Measurements from ENCODE around the gene GPR65. TPM values are rescaled to one million over a fixed set of nuclear protein-coding genes. Genes with fewer than 3 reads are reported as not detected.
A peak's percentile ranks its signal among the peaks of the same experiment; 100 is the strongest.
"Not testable (repeated sequence)": the region's sequence is repeated elsewhere in the genome, so short reads cannot be mapped to it uniquely, and the experiment has no call there.

The GPR65 gene
- polyA plus RNA-seq, 6 donors from 2014 or later, result 14.2 to 32.3 (median 18.8) TPM

DNA sequence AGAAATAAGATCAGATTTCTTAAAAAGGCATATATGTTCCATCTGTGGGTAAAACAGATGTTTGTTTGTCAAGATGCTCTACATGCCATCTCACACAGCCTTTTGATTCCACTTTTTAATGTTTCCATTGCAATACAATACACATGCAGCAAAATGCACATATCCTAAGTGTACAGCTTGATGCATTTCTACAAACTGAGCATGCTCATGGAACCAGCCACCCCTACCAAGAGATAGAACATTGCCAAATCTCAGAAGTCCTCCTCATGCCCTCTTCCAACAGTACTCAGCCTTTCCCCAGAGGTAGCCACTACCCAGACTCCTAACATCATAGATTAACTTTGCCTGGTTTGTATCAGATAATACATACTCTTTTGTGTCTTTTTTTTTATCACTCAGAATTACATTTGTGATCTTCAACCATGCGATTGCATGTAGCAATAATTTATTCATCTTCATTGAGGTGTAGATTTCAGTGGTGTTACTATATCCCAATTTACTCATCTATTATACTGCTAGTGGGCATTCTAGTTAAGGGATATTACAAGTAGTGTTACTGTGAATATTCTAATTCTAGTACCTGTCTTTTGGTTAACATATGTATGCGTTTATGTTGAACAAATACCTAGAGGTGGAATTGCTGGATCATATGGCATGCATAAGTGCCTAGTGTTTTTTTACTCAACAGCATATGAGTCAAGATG, 3.3 kb downstream of the GPR65 start:
- peaks cover 55 to 72% (median 68%) of the 10 kb centered on the region in 3 donors for H3K4me1 Mint-ChIP-seq
- DNase-seq (no peak), ATAC-seq (ENCODE audit: low read depth in 2 of 2) (no peak)
- no peaks in the 10 kb centered on the region for H3K9me3 Mint-ChIP-seq
- H3K36me3 Mint-ChIP-seq, result peaks cover 0 to 7% of the 10 kb centered on the region in 2 donors
- H3K27ac Mint-ChIP-seq, result peak overlapping the region; percentile 3 to 96 (median 91)
- H3K27me3 Mint-ChIP-seq, result no peaks in the 10 kb centered on the region
- H3K4me3 Mint-ChIP-seq, result peak overlapping the region in 7 of 8 donors; percentile 7 to 90 (median 67)

- Mint-ChIP-seq H3K9me3 (no peaks in the 10 kb centered on the region), H3K36me3 (peaks cover 0 to 7% of the 10 kb centered on the region in 2 donors), H3K27ac (peak overlapping the region; percentile 60 to 97 (median 84)), H3K4me1 (peaks cover 60 to 73% (median 69%) of the 10 kb centered on the region in 3 donors), H3K4me3 (peak overlapping the region in 3 of 8 donors; percentile 4 to 15 (median 14)), H3K27me3 (no peaks in the 10 kb centered on the region)
- no peak for DNase-seq
- no peak for ATAC-seq (ENCODE audit: low read depth in 2 of 2)
Observed at GRCh38 chr14:88009486-88009885, 4.6 kb downstream of the GPR65 start.

DNA sequence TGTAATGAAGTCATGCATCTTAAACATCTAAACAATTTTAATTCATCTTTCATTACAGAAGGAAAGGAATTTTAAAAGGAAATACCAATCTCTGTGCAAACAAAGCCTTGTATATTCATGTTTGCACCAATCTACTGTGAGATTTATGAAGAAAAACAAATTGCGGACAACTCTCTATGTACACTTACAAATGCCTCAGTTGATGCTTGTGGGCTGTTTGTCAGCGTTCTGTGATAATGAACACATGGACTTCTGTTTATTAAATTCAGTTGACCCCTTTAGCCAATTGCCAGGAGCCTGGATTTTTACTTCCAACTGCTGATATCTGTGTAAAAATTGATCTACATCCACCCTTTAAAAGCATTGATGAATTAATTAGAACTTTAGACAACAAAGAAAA, 5.4 kb downstream of the GPR65 start:
- peaks cover 0 to 7% of the 10 kb centered on the region in 2 donors for H3K36me3 Mint-ChIP-seq
- H3K4me3 Mint-ChIP-seq, result no peak overlapping the region
- DNase-seq (no peak), ATAC-seq (ENCODE audit: low read depth in 2 of 2) (no peak)
- H3K4me1 Mint-ChIP-seq, result peaks cover 53 to 69% (median 66%) of the 10 kb centered on the region in 3 donors
- H3K27me3 Mint-ChIP-seq, result no peaks in the 10 kb centered on the region
- H3K9me3 Mint-ChIP-seq, result no peaks in the 10 kb centered on the region
- H3K27ac Mint-ChIP-seq, result peak overlapping the region; percentile 43 to 82 (median 74)

DNA sequence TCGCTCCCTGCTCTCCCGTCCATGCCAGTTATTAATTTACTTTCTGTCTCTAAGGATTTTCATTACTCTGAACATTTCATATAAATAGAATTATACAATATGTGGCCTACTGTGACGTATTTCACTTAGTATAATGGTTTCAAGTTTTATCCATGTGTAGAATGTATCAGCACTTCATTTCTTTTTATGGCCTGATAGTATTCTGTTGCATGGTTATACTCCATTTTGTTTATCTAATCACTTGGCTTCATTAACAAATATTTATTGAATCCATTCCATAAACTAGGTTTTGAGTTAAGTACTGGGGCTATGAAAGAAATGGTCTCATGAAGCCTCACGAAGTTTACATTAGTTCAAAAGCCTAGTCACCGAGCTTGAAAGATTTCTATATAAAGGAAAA, 7.6 kb downstream of the GPR65 start:
- Mint-ChIP-seq H3K36me3 (peaks cover 8 to 15% of the 10 kb centered on the region in 2 donors), H3K4me3 (no peak overlapping the region), H3K27ac (peak overlapping the region in 3 of 6 donors; percentile 25 to 88 (median 70))

DNA sequence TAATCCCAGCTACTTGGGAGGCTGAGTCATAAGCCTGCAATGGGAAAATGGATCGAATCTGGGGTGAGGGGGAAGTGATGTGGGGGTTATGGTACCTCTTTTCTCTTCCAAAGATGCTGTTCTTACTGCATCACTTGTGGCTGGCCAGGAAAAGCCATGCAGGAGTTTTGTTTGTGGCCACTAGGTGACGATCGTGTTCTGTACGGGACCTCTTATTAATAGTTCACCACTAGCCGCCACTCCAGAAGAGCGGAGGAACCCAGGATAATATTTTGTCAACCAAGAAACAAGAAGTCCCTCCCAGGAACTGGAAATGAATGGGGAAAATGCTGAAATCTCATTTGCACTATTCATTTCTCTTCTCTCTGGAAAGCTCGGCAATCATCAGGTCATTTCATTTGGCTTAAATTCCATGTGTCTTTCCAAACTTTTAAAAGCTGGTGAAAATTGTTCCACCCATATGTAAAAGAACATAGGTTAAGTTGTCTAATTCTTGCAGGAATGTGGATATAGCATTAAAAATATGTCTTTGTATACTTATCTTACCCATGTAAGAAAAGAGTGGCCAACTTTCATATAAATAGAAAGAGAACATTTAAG, 8.9 kb downstream of the GPR65 start:
- Mint-ChIP-seq H3K27me3 (no peaks in the 10 kb centered on the region), H3K27ac (peak overlapping the region in 5 of 6 donors; percentile 12 to 85 (median 27)), H3K9me3 (no peaks in the 10 kb centered on the region), H3K4me1 (peaks cover 34 to 56% (median 54%) of the 10 kb centered on the region in 3 donors), H3K4me3 (peak overlapping the region in 1 of 8 donors; percentile 45), H3K36me3 (peaks cover 8 to 21% of the 10 kb centered on the region in 2 donors)
- DNase-seq, result peak; percentile 49
- peak; percentile 87 to 94 for ATAC-seq (ENCODE audit: low read depth in 2 of 2)

More for the DNA sequence above, 7.6 kb downstream of the GPR65 start:
- DNase-seq (no peak), ATAC-seq (ENCODE audit: low read depth in 2 of 2) (no peak)
- H3K4me1 Mint-ChIP-seq, result peaks cover 43 to 62% (median 57%) of the 10 kb centered on the region in 3 donors
- no peaks in the 10 kb centered on the region for H3K27me3 Mint-ChIP-seq
- no peaks in the 10 kb centered on the region for H3K9me3 Mint-ChIP-seq

- peak overlapping the region in 1 of 6 donors; percentile 85 for H3K27ac Mint-ChIP-seq
- no peaks in the 10 kb centered on the region for H3K27me3 Mint-ChIP-seq
- no peak overlapping the region for H3K4me3 Mint-ChIP-seq
- DNase-seq (no peak), ATAC-seq (ENCODE audit: low read depth in 2 of 2) (no peak)
- H3K9me3 Mint-ChIP-seq, result peaks cover 0 to 5% (median 0%) of the 10 kb centered on the region in 7 donors
- peaks cover 8 to 13% of the 10 kb centered on the region in 2 donors for H3K36me3 Mint-ChIP-seq
- peaks cover 27 to 36% (median 28%) of the 10 kb centered on the region in 3 donors for H3K4me1 Mint-ChIP-seq
Observed at GRCh38 chr14:88016768-88017167, 11.8 kb downstream of the GPR65 start.

DNA sequence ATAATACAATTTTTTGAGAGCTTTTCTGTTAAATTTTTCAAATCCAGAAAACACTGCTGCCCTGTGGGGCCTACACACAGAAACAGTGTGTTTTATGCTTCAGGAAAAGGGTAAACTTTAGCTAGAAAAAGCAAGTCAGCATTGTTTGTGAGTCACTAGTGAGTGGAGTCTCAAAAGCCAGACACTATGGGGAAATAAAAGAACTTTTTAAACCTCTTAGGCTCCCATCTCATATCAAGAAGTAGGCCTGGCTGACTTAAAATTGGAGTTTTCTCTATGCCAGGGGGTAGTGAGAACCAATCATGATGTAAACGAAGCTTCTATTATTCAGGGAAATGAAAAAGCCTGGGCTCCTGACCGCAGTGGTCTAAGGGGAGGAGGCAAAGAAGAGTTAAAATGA, 12.6 kb downstream of the GPR65 start:
- no peak overlapping the region for H3K27ac Mint-ChIP-seq
- H3K4me1 Mint-ChIP-seq, result peaks cover 26 to 33% (median 28%) of the 10 kb centered on the region in 3 donors

DNA sequence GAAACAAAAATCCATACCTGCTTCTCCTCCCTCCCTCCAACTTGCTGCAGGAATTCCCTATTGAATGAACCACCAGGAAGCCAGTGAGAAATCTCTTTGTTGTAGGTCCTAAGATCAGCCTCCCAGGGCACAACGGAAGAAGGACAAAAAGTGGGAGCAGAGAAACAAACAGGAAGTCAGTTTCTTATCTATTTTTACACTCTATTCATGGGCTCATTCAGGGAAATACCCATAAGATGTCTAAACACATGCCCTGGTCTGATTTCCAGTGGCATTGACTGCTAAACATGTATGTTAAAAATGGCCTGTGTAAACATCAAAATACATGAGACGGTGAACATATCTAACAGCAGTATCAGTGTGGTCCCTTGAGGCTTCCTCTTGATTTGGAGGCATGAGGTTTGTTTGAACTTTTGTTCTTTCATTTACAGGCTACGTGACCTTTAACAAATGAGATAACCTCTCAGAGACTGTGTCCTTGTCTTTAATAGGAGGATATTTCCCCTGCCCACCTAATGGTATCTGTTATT, 18.8 kb downstream of the GPR65 start:
- Mint-ChIP-seq H3K9me3 (peaks cover 0 to 5% (median 0%) of the 10 kb centered on the region in 7 donors), H3K36me3 (no peaks in the 10 kb centered on the region), H3K4me3 (peak overlapping the region in 2 of 8 donors; percentile 13 to 32), H3K27ac (peak overlapping the region in 3 of 6 donors; percentile 3 to 59 (median 17)), H3K27me3 (no peaks in the 10 kb centered on the region), H3K4me1 (peaks cover 22 to 29% (median 24%) of the 10 kb centered on the region in 3 donors)
- ATAC-seq (ENCODE audit: low read depth in 2 of 2) (no peak), DNase-seq (no peak)

More for the DNA sequence above, 12.6 kb downstream of the GPR65 start:
- H3K27me3 Mint-ChIP-seq, result no peaks in the 10 kb centered on the region
- DNase-seq (no peak), ATAC-seq (ENCODE audit: low read depth in 2 of 2) (no peak)
- H3K4me3 Mint-ChIP-seq, result no peak overlapping the region
- peaks cover 0 to 5% (median 0%) of the 10 kb centered on the region in 7 donors for H3K9me3 Mint-ChIP-seq
- H3K36me3 Mint-ChIP-seq, result peaks cover 8 to 13% of the 10 kb centered on the region in 2 donors

DNA sequence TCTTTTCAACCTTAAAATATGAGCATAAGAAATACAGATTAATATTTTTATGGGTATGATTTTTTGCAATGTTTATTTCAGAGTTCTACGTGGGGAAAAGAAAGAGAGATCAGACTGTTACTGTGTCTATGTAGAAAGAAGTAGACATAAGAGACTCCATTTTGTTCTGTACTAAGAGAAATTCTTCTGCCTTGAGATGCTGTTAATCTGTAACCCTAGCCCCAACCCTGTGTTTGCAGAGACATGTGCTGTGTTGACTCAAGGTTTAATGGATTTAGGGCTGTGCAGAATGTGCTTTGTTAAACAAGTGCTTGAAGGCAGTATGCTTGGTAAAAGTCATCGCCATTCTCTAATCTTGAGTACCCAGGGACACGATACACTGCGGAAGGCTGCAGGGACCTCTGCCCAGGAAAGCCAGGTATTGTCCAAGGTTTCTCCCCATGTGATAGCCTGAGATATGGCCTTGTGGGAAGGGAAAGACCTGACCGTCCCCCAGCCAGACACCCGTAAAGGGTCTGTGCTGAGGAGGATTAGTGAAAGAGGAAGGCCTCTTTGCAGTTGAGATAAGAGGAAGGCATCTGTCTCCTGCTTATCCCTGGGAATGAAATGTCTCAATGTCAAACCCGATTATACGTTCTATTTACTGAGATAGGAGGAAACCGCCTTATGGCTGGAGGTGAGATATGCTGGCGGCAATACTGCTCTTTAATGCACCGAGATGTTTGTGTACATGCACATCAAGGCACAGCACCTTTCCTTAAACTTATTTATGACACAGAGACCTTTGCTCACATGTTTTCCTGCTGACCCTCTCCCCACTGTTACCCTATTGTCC, 19.5 kb downstream of the GPR65 start:
- not testable (repeated sequence) for H3K27me3 Mint-ChIP-seq; H3K36me3 Mint-ChIP-seq; H3K9me3 Mint-ChIP-seq; ATAC-seq (ENCODE audit: low read depth in 2 of 2); DNase-seq
- peaks cover 22 to 29% (median 24%) of the 10 kb centered on the region in 3 donors for H3K4me1 Mint-ChIP-seq
- peak overlapping the region in 1 of 6 donors; percentile 44 for H3K27ac Mint-ChIP-seq
- peak overlapping the region in 1 of 8 donors; percentile 44 for H3K4me3 Mint-ChIP-seq

DNA sequence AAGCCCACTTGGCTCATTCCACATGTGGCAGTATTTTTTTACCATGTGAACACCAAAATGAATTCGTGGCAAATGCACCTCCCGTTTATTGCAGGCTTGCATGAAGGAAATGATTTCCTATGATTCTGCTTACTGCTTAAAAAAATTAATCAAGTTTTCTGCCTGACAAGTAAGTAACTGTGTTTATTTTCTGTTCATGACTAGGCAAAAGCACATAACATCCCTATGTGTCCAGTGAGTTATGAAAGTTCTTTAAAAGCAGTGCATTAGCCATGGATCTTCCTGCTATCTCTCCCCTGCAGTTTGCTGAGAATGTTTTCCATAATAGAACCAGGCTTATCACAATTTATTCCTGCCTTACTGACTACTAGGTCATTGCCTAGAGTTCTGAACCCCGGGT, 20.4 kb downstream of the GPR65 start:
- H3K36me3 Mint-ChIP-seq, result no peaks in the 10 kb centered on the region
- ATAC-seq (ENCODE audit: low read depth in 2 of 2), result no peak
- peaks cover 23 to 35% (median 26%) of the 10 kb centered on the region in 3 donors for H3K4me1 Mint-ChIP-seq
- H3K9me3 Mint-ChIP-seq, result peaks cover 0 to 5% (median 0%) of the 10 kb centered on the region in 7 donors
- DNase-seq, result no peak
- H3K27me3 Mint-ChIP-seq, result no peaks in the 10 kb centered on the region
- H3K27ac Mint-ChIP-seq, result peak overlapping the region in 1 of 6 donors; percentile 44
- no peak overlapping the region for H3K4me3 Mint-ChIP-seq

GRCh38 chr14:88026890-88027289, 22.0 kb downstream of the GPR65 start:
- Mint-ChIP-seq H3K27me3 (no peaks in the 10 kb centered on the region), H3K9me3 (no peaks in the 10 kb centered on the region), H3K4me3 (no peak overlapping the region), H3K27ac (peak overlapping the region in 3 of 6 donors; percentile 3 to 68 (median 65)), H3K36me3 (no peaks in the 10 kb centered on the region), H3K4me1 (peaks cover 19 to 37% (median 30%) of the 10 kb centered on the region in 3 donors)
- no peak for DNase-seq
- no peak for ATAC-seq (ENCODE audit: low read depth in 2 of 2)

DNA sequence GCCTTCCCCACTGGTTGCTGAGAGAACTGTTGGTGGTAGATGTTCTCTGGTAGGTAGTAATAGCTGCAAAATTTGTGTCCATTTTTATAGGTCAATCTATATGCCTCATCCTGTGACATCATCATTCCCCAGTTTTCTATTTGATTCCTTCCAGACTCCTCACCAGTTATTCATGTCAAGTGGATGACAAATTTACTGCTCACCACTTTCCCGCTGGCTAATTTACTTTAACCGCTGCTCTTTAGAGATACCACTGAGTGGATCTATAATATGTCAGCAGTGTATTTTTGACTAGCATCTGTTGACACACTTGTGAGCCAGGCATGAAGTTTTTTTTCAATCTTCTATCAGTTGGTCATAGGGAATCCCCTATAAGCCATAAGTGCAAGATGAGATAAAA, 24.6 kb downstream of the GPR65 start:
- ATAC-seq (ENCODE audit: low read depth in 2 of 2), result no peak
- H3K9me3 Mint-ChIP-seq, result peaks cover 0 to 4% (median 0%) of the 10 kb centered on the region in 7 donors
- no peaks in the 10 kb centered on the region for H3K36me3 Mint-ChIP-seq
- no peak overlapping the region for H3K27ac Mint-ChIP-seq
- no peak for DNase-seq
- peaks cover 14 to 23% (median 21%) of the 10 kb centered on the region in 3 donors for H3K4me1 Mint-ChIP-seq
- no peak overlapping the region for H3K4me3 Mint-ChIP-seq
- peaks cover 0 to 6% (median 5%) of the 10 kb centered on the region in 3 donors for H3K27me3 Mint-ChIP-seq

DNA sequence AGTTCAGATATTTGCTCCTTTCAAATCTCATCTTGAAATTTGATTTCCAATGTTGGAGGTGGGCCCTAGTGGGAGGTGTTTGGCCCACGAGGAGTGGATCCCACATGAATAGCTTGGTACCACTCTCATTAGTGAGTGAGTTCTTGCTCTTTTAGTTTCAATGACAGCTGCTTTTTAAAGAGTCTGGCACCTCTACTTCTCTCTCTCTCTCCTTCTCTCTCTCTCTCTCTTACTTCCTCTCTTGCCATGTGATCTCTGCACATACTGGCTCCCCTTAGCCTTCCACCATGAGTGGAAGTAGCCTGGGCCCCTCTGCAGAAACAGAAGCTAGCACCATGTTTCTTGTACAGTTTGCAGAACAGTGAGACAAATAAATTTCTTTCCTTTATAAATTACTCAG, 25.1 kb downstream of the GPR65 start:
- Mint-ChIP-seq H3K9me3 (peaks cover 0 to 4% (median 0%) of the 10 kb centered on the region in 7 donors), H3K4me1 (peaks cover 14 to 20% (median 17%) of the 10 kb centered on the region in 3 donors), H3K27ac (peak overlapping the region in 1 of 6 donors; percentile 86), H3K36me3 (no peaks in the 10 kb centered on the region), H3K4me3 (no peak overlapping the region), H3K27me3 (peaks cover 0 to 11% (median 10%) of the 10 kb centered on the region in 3 donors)
- DNase-seq, result no peak
- peak in 1 of 2 donors; percentile 32 for ATAC-seq (ENCODE audit: low read depth in 2 of 2)
